HUES48 (cell line): ENCODE measurements around the gene PLA2G4B.

ENCODE experiments used
- H3K27ac ChIP-seq: one replicate; pipeline ENCODE4 v1.7.0; 2013; ENCODE audit warnings: low read depth, low read length, inconsistent platforms
- H3K27me3 ChIP-seq: 2 replicates; pipeline ENCODE4 v1.6.1; 2013; ENCODE audit warnings: mild to moderate bottlenecking, low read length; ENCODE audit not compliant: control insufficient read depth, insufficient read depth
- H3K36me3 ChIP-seq: 2 replicates; pipeline ENCODE4 v1.6.1; 2013; ENCODE audit warnings: low read length; ENCODE audit not compliant: control insufficient read depth, insufficient read depth
- H3K4me1 ChIP-seq: 2 replicates; pipeline ENCODE4 v1.6.1; 2013; ENCODE audit warnings: mild to moderate bottlenecking, low read length; ENCODE audit not compliant: control insufficient read depth, insufficient read depth
- H3K4me3 ChIP-seq: 2 replicates; pipeline ENCODE4 v1.5.1; 2013; ENCODE audit warnings: mild to moderate bottlenecking, low read depth, low read length
- H3K9ac ChIP-seq: 2 replicates; pipeline ENCODE4 v1.6.1; 2013; ENCODE audit warnings: mild to moderate bottlenecking, low read depth, low read length, moderate library complexity
- H3K9me3 ChIP-seq: 2 replicates; pipeline ENCODE4 v1.6.1; 2013; ENCODE audit warnings: low read length; ENCODE audit not compliant: control insufficient read depth, insufficient read depth

The PLA2G4B gene

DNA sequence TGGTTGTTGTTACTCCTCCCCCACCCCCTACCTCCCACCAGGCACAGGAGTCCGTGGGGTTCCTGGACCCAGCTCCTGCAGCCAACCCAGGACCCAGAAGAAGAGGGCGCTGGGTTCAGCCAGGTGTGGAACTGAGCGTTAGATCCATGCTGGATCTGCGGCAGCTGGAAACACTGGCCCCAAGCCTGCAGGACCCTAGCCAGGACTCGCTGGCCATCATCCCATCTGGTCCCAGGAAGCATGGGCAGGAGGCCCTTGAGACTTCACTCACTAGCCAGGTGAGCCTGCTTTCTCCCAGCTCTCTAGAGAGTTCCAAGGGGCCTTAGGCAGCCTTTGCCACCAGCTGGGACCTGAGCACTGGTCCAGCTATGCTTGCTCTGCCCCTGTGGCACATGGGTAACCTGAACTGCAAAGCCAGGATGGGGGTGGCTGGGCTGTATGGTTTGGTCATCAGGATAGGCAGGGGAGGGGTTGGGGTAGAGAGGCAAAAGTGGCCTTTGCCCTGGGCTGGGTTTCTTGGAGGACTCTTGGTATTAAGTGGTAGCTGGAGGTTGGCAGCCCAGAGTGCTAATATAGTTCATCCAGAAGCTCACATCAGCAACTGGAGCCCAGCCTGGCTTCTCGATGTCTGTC lies 17.7 kb upstream of the PLA2G4B start:
- H3K36me3 ChIP-seq: peaks cover 24% of the 10 kb centered on the region

DNA sequence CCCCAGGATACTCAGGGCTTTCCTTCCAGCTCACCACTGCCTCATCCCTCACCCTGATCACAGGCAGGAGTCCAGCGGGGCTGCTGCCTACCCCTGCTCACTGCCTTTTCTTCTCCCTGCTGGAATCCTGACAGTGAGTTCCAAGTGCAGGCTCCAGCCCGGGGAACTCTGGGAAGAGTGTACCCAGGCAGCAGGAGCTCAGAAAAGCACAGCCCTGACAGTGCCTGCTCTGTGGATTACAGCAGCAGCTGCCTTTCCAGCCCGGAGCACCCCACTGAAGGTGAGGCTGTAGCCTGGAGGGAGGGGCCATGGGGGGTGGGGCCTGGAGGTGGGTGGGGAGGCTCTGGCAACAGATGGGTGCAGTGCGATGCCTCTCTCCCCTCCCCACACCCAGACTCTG lies 16.8 kb upstream of the PLA2G4B start:
- Histone ChIP-seq H3K36me3 (peaks cover 24% of the 10 kb centered on the region), H3K27ac (no peak overlapping the region), H3K9me3 (no peaks in the 10 kb centered on the region), H3K9ac (no peak overlapping the region), H3K4me3 (no peak overlapping the region), H3K4me1 (no peaks in the 10 kb centered on the region), H3K27me3 (no peaks in the 10 kb centered on the region; the same call in 1 of the 2 replicates)

More for the DNA sequence above, 17.7 kb upstream of the PLA2G4B start:
- no peak overlapping the region for H3K9ac ChIP-seq
- H3K4me3 ChIP-seq: no peak overlapping the region
- H3K27me3 ChIP-seq: no peaks in the 10 kb centered on the region
- H3K27ac ChIP-seq: no peak overlapping the region
- no peaks in the 10 kb centered on the region for H3K9me3 ChIP-seq
- H3K4me1 ChIP-seq: no peaks in the 10 kb centered on the region

DNA sequence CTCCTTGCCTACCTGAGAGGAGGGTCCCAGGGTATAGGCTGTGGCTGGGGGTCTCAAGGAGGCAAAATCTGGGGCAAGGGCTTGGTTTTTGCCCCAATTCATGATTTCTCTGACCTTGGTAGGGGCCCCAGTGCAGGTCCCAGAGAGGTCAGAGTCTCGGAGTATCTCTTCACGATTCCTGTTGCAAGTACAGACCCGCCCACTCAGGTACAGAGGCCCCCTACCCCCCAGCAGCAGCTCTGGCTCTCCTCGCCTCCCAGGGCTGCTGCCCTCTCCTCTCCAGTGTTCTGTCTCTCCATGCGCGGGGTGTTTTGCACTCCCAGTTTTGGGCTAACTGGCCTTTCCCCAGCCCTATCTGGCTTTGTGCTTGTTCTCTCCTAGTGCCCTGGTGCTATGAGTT lies 16.2 kb upstream of the PLA2G4B start:
- Histone ChIP-seq H3K36me3 (peaks cover 23% of the 10 kb centered on the region), H3K4me3 (no peak overlapping the region), H3K9ac (no peak overlapping the region), H3K4me1 (no peaks in the 10 kb centered on the region), H3K9me3 (no peaks in the 10 kb centered on the region), H3K27me3 (no peaks in the 10 kb centered on the region; the same call in 1 of the 2 replicates), H3K27ac (no peak overlapping the region)

DNA sequence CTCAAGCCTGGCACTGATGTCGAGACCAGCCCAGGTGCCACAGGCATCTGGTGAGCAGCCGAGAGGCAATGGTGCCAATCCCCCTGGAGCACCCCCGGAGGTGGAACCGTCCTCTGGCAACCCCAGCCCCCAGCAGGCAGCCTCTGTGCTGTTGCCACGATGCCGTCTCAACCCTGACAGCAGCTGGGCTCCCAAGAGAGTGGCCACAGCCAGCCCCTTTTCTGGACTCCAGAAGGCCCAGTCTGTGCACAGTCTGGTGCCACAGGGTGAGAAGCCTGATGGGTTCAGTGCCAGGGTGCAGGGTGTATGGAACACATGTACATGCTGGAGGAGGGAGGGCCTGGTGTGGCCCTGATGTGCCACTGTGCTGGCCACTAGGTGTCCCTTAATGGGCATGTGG lies 15.7 kb upstream of the PLA2G4B start:
- Histone ChIP-seq H3K27ac (no peak overlapping the region), H3K36me3 (peaks cover 19% of the 10 kb centered on the region), H3K4me1 (no peaks in the 10 kb centered on the region), H3K27me3 (no peaks in the 10 kb centered on the region; the same call in 1 of the 2 replicates), H3K9ac (no peak overlapping the region), H3K9me3 (no peaks in the 10 kb centered on the region), H3K4me3 (no peak overlapping the region)

DNA sequence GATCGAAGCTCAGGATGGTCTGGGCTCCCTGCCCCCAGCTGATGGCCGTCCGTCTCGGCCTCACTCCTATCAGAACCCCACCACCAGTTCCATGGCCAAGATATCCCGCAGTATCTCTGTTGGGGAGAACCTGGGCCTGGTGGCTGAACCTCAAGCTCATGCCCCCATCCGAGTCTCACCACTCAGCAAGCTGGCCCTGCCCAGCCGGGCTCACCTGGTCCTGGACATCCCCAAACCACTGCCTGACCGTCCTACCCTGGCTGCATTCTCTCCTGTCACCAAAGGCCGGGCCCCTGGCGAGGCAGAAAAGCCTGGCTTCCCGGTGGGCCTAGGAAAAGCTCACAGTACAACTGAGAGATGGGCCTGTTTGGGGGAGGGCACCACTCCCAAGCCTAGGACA lies 15.1 kb upstream of the PLA2G4B start:
- no peak overlapping the region for H3K27ac ChIP-seq
- no peak overlapping the region for H3K4me3 ChIP-seq
- H3K4me1 ChIP-seq: peaks cover under 1% of the 10 kb centered on the region
- no peak overlapping the region for H3K9ac ChIP-seq
- no peaks in the 10 kb centered on the region for H3K9me3 ChIP-seq
- H3K27me3 ChIP-seq: no peaks in the 10 kb centered on the region; the same call in 1 of the 2 replicates
- H3K36me3 ChIP-seq: peaks cover 14% of the 10 kb centered on the region

DNA sequence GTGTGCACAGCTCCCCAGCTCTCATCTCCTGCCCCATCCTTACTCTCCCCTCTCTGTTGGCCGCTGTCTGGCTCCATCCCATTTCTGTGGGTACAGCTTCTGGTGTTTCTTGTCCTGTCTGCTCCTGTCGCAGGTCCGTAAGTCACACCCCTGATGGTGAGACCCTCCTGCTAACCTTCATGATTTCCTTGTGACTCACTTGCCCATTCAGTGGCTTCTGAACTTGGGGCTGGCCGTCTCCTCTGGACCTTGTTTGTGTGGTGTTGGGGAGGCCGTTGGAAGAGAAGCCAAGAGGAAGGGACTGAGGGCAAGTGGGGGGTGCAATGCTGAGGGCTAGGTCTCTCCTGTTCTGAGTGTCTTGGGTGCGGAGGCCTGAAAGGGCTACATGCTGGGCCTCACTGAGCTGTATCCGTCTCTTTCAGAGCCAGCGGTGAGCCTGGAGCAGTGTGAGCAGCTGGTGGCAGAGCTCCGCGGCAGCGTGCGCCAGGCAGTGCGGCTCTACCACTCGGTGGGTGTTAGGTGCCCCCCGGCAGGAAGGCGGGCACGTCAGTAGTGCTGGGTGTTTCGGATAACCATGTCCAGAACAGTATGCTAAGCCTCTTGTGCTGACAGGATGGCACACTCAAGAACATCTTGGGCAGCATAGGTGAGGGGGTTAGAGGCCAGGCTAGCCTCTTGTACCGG lies 14.4 kb upstream of the PLA2G4B start:
- Histone ChIP-seq H3K9me3 (no peaks in the 10 kb centered on the region), H3K27ac (no peak overlapping the region), H3K9ac (no peak overlapping the region), H3K4me3 (no peak overlapping the region), H3K4me1 (peaks cover 4% of the 10 kb centered on the region), H3K27me3 (no peaks in the 10 kb centered on the region; the same call in 1 of the 2 replicates), H3K36me3 (peaks cover 8% of the 10 kb centered on the region; the same call in 1 of the 2 replicates)

DNA sequence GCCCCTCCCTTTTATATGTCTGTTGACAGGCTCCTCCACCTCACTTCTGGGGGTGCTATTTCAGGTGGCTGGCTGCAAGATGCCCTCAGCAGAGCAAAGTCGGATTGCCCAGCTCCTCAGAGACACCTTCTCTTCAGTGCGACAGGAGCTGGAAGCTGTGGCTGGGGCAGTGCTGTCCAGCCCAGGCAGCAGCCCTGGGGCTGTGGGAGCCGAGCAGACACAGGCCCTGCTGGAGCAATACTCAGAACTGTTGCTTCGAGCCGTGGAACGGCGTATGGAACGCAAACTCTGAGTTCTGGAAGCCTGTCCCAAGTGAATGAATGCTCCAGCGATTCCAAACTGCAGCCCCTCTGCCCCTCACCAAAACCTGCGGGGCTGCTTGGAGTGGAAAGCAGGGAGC lies 13.5 kb upstream of the PLA2G4B start:
- Histone ChIP-seq H3K27ac (no peak overlapping the region), H3K9me3 (no peaks in the 10 kb centered on the region), H3K9ac (no peak overlapping the region), H3K27me3 (no peaks in the 10 kb centered on the region; the same call in 1 of the 2 replicates), H3K4me1 (peaks cover 4% of the 10 kb centered on the region), H3K36me3 (peaks cover 7% of the 10 kb centered on the region; the same call in 1 of the 2 replicates), H3K4me3 (no peak overlapping the region)

DNA sequence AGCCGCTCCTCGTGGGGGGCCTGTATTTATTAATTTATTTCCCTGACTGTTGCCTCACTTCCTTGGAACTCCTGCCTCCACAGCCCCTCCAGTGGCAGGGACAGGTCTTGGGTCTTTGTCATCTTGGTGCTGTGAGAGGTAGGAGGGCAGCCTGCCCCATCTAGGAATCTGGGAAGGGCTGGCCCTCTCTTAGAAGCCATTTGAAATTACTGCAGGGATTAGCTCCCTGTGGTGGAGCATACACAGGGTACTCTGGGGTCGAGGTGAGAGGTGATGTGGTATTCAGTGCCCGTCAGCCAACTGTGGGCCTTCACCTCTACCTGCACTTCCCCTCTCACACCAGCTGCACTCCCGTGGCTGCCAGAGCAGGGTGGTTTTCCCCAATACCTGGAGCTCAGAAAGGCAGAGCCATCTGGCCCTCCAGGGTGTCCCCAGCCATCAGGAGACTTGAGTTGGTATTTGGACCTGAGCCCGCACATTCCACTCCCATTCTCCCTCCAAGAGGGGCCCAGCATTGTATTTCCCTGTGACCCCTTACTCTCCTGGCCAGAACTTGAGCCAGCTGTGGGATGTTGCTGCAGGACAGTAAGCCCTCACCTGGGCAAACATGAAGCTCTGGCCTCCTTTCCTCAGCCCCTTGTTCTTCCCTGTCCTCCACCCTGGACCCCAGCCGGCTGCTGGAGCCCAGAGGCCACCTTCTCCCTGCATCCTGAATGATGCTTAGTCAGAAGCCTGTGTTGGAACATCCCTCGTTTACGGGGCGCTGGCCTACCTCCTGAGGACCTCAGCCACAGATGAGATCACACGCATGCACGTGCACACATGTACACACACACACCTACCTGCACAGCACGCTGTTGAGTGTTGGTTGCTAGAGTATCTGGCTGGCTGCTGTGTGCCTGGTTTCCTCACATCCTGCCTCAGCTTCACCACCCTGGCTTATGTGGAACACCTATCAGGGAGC lies 12.8 kb upstream of the PLA2G4B start:
- H3K9ac ChIP-seq: no peak overlapping the region
- H3K27me3 ChIP-seq: no peaks in the 10 kb centered on the region; the same call in 1 of the 2 replicates
- peaks cover 7% of the 10 kb centered on the region; the same call in 1 of the 2 replicates for H3K36me3 ChIP-seq

DNA sequence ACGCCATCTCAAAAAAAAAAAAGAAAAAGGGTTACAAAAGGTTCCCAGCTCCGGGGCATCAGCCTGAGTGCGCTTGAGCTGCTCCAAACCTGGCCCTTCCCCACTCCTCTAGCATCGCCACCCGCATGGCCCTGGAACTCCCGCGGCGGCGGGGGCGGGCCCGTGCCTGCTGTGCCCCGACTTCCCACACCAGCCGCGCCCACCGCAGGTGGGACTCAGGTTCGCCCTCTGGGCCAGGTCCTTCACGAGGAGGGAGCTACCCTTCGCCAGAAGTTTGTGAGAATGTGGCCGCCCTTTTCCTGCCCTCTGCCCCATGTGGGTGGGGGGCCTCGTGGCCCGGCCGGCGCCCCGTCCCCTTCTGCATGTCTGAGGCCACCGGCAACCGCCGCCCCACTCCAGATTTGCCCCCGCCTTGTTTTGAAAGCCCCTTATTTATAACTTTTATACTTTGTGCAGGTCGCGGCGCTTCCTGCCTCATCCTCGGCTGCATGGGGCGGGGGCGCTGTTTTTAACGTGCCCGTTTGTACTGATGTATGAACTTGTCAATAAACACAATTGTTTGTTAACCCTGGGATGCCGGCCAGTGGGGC lies 11.3 kb upstream of the PLA2G4B start:
- peaks cover 15% of the 10 kb centered on the region for H3K36me3 ChIP-seq
- H3K27me3 ChIP-seq: no peaks in the 10 kb centered on the region; the same call in 1 of the 2 replicates
- peaks cover 4% of the 10 kb centered on the region for H3K4me1 ChIP-seq
- no peak overlapping the region for H3K9ac ChIP-seq
- H3K27ac ChIP-seq: no peak overlapping the region
- peak overlapping the region; percentile 97 for H3K4me3 ChIP-seq
- H3K9me3 ChIP-seq: no peaks in the 10 kb centered on the region

More for the DNA sequence above, 12.8 kb upstream of the PLA2G4B start:
- no peak overlapping the region for H3K27ac ChIP-seq
- peaks cover 4% of the 10 kb centered on the region for H3K4me1 ChIP-seq
- no peaks in the 10 kb centered on the region for H3K9me3 ChIP-seq
- H3K4me3 ChIP-seq: no peak overlapping the region
